Caco-2 (cell line): Measurements from ENCODE around the gene PPP2R3A. TPM values are rescaled to one million over a fixed set of nuclear protein-coding genes. Genes with fewer than 3 reads are reported as not detected.

Experiments
- BruUV-seq: library from RNA; stranded (reverse); fragments of 400-500 nt; replicated peaks from 2 replicates; lab custom pipeline; 2021; lab: Mats Ljungman, UMichigan
- CTCF ChIA-PET: fragments of 300-600 bp; sonication (Branson Sonifier 250); formaldehyde crosslinking; loops from one replicate; lab custom pipeline; 2022; ENCODE audit warnings: antibody characterized with exemption; lab: Charles Lee
- POLR2A ChIA-PET: fragments of 300-600 bp; sonication (Branson Sonifier 250); formaldehyde crosslinking; loops from one replicate; lab custom pipeline; 2022; ENCODE audit warnings: antibody characterized with exemption; lab: Charles Lee
- DNase-seq, 2 experiments: peaks; one replicate each; pipeline versions ENCODE4 v3.0.0 to v3.0.0-alpha.2; 2020 to 2022
- H3K27me3 ChIP-seq: replicated peaks from 2 replicates; pipeline ENCODE4 v1.6.0; 2011; ENCODE audit warnings: low read length; ENCODE audit not compliant: control insufficient read depth, insufficient read depth
- H3K36me3 ChIP-seq: 2 replicates; pipeline ENCODE4 v1.5.1; 2011; ENCODE audit warnings: low read length; ENCODE audit not compliant: control insufficient read depth, insufficient read depth
- H3K4me1 ChIP-seq: fragments of 250-450 bp; sonication (Bioruptor Pico); 2 replicates; pipeline ENCODE4 v1.5.1; 2020; ENCODE audit warnings: mild to moderate bottlenecking
- H3K4me3 ChIP-seq: 2 replicates; pipeline ENCODE4 v1.5.1; 2011; ENCODE audit warnings: low read depth, mild to moderate bottlenecking, control low read depth, low read length
- H3K9me3 ChIP-seq: fragments of 250-450 bp; sonication (Bioruptor Pico); 2 replicates; pipeline ENCODE4 v1.5.1; 2020; ENCODE audit warnings: mild to moderate bottlenecking, moderate library complexity
- H3K27ac Mint-ChIP-seq: one replicate; pipeline ENCODE4 v1.8.0; 2022; ENCODE audit warnings: mixed read lengths; ENCODE audit not compliant: unreplicated experiment
- H3K27me3 Mint-ChIP-seq: one replicate; pipeline ENCODE4 v1.8.0; 2022; ENCODE audit warnings: mixed read lengths; ENCODE audit not compliant: insufficient read depth, unreplicated experiment
- H3K36me3 Mint-ChIP-seq: one replicate; pipeline ENCODE4 v1.8.0; 2022; ENCODE audit warnings: mild to moderate bottlenecking, mixed read lengths; ENCODE audit not compliant: insufficient read depth, unreplicated experiment
- H3K4me1 Mint-ChIP-seq: one replicate; pipeline ENCODE4 v1.8.0; 2022; ENCODE audit warnings: low read depth, mixed read lengths; ENCODE audit not compliant: unreplicated experiment
- H3K4me3 Mint-ChIP-seq: one replicate; pipeline ENCODE4 v1.8.0; 2022; ENCODE audit warnings: mild to moderate bottlenecking, moderate library complexity, mixed read lengths; ENCODE audit not compliant: unreplicated experiment
- H3K9me3 Mint-ChIP-seq: one replicate; pipeline ENCODE4 v1.8.0; 2022; ENCODE audit warnings: mixed read lengths; ENCODE audit not compliant: unreplicated experiment
- intact Hi-C: fragments of 100-400 bp; cut with micrococcal nuclease; formaldehyde crosslinking; loops from one replicate; pipeline ENCODE4 v1.10.0; 2022; ENCODE audit not compliant: unreplicated experiment
- total RNA-seq: library from RNA; stranded (reverse); gene quantifications from 2 replicates; pipeline ENCODE4 v1.2.3, GENCODE V29; 2022
- TF ChIP-seq, protein P1 (sequence below), 2 experiments: fragments of 200-600 bp in 1 of 2; IDR thresholded peaks; 1 replicate in 1 of 2; 2 replicates in 1 of 2; pipeline versions ENCODE4 v1.5.1 to v1.8.0; 2011 to 2022; ENCODE audit warnings: antibody characterized with exemption in 1 of 2, control low read depth in 1 of 2, inconsistent platforms in 1 of 2, low read depth in 1 of 2, low read length in 1 of 2, mild to moderate bottlenecking in 1 of 2, moderate library complexity in 1 of 2; ENCODE audit not compliant: insufficient read depth in 1 of 2, severe bottlenecking in 1 of 2, unreplicated experiment in 1 of 2

The PPP2R3A gene
- total RNA-seq, 1 experiment from 2014 or later = 9.5 TPM

DNA sequence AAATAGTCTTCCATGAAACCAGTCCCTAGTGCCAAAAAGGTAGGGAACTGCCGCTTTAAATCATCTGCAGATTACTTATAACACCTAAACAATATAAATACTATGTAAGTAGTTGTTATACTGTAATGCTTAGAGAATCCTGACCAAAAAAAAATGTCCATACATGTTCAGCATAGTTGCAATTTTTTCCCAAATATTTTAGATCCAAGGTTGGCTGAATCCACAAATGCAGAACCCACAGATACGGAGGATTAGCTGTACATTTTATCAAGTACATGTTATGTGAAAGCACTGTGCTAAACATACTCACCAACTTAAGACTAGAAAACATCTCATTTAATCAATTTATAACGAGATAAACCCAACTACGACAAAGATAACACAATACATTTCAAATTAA, 221.3 kb downstream of the PPP2R3A start:
- BruUV-seq = no TSS peak
- Mint-ChIP-seq H3K27ac (no peak overlapping the region), H3K4me3 (no peak overlapping the region), H3K4me1 (peaks cover 27% of the 10 kb centered on the region), H3K9me3 (no peaks in the 10 kb centered on the region), H3K27me3 (no peaks in the 10 kb centered on the region), H3K36me3 (peaks cover 15% of the 10 kb centered on the region)
- Histone ChIP-seq H3K9me3 (no peaks in the 10 kb centered on the region), H3K4me1 (peaks cover 28% of the 10 kb centered on the region), H3K4me3 (no peak overlapping the region), H3K27me3 (no peaks in the 10 kb centered on the region), H3K36me3 (no peaks in the 10 kb centered on the region)
- ChIA-PET CTCF (no interaction called here), POLR2A (interaction anchor here (0.6 to 1.0 kb wide), 2 partner anchors 9 to 59 kb away, joined by 3 to 4 read pairs; partner anchors contain the start of gene MSL2)
- TF ChIP-seq, protein P1, sequence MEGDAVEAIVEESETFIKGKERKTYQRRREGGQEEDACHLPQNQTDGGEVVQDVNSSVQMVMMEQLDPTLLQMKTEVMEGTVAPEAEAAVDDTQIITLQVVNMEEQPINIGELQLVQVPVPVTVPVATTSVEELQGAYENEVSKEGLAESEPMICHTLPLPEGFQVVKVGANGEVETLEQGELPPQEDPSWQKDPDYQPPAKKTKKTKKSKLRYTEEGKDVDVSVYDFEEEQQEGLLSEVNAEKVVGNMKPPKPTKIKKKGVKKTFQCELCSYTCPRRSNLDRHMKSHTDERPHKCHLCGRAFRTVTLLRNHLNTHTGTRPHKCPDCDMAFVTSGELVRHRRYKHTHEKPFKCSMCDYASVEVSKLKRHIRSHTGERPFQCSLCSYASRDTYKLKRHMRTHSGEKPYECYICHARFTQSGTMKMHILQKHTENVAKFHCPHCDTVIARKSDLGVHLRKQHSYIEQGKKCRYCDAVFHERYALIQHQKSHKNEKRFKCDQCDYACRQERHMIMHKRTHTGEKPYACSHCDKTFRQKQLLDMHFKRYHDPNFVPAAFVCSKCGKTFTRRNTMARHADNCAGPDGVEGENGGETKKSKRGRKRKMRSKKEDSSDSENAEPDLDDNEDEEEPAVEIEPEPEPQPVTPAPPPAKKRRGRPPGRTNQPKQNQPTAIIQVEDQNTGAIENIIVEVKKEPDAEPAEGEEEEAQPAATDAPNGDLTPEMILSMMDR (IDR thresholded peaks at IDR 0.05; ENCODE audit: insufficient read depth in 1 of 2, low read depth in 1 of 2, low read length in 1 of 2, severe bottlenecking in 1 of 2, unreplicated experiment in 1 of 2) = no peak
- no peak for DNase-seq
- intact Hi-C loops = no loop called here

DNA sequence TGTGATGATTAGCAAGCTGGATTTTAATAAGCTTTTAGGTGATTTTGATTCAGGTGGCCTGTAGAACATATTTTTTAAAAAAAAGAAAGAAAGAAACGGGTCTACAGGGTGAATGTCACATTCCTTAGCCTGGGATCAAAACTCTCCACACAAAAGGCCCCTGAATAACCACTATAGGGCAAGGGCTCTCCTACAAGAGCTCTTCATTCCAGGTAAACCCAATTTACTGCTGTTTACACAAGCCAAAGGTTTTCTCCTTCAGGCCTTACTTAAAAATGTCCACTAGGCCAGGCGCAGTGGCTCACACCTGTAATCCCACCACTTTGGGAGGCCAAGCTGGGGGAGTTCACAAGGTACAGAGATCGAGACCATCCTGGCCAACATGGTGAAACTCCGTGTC, 222.3 kb downstream of the PPP2R3A start:
- Histone ChIP-seq H3K27me3 (no peaks in the 10 kb centered on the region), H3K4me1 (peaks cover 28% of the 10 kb centered on the region), H3K36me3 (no peaks in the 10 kb centered on the region), H3K9me3 (no peaks in the 10 kb centered on the region), H3K4me3 (no peak overlapping the region)
- H3K4me3 Mint-ChIP-seq = no peak overlapping the region
- H3K4me1 Mint-ChIP-seq = peaks cover 19% of the 10 kb centered on the region
- peaks cover 9% of the 10 kb centered on the region for H3K36me3 Mint-ChIP-seq
- no peaks in the 10 kb centered on the region for H3K27me3 Mint-ChIP-seq
- CTCF ChIA-PET = interaction anchor here (1.0 kb wide), 1 partner anchor 9 kb away, joined by 5 read pairs; the partner anchor contains the start of gene MSL2
- H3K27ac Mint-ChIP-seq = no peak overlapping the region
- POLR2A ChIA-PET = interaction anchor here (0.6 to 1.2 kb wide), 3 partner anchors 8 to 99 kb away, joined by 3 to 19 read pairs (median 16); partner anchors contain the start of gene MSL2
- H3K9me3 Mint-ChIP-seq = no peaks in the 10 kb centered on the region
- BruUV-seq = no TSS peak
- no peak for DNase-seq
- TF ChIP-seq, protein P1 (IDR thresholded peaks at IDR 0.05; ENCODE audit: insufficient read depth in 1 of 2, low read depth in 1 of 2, low read length in 1 of 2, severe bottlenecking in 1 of 2, unreplicated experiment in 1 of 2) = no peak
- intact Hi-C loops = no loop called here

- no peaks in the 10 kb centered on the region for H3K27me3 Mint-ChIP-seq
- TF ChIP-seq, protein P1 (IDR thresholded peaks at IDR 0.05; ENCODE audit: insufficient read depth in 1 of 2, low read depth in 1 of 2, low read length in 1 of 2, severe bottlenecking in 1 of 2, unreplicated experiment in 1 of 2) = no peak
- Histone ChIP-seq H3K27me3 (no peaks in the 10 kb centered on the region), H3K4me1 (peaks cover 28% of the 10 kb centered on the region), H3K36me3 (no peaks in the 10 kb centered on the region), H3K4me3 (no peak overlapping the region), H3K9me3 (no peaks in the 10 kb centered on the region)
- no peak for DNase-seq
- peaks cover 18% of the 10 kb centered on the region for H3K4me1 Mint-ChIP-seq
- no peaks in the 10 kb centered on the region for H3K9me3 Mint-ChIP-seq
- POLR2A ChIA-PET = no interaction called here
- intact Hi-C loops = no loop called here
- no peak overlapping the region for H3K4me3 Mint-ChIP-seq
- no TSS peak for BruUV-seq
- H3K36me3 Mint-ChIP-seq = peaks cover 14% of the 10 kb centered on the region
- CTCF ChIA-PET = no interaction called here
- no peak overlapping the region for H3K27ac Mint-ChIP-seq
Observed at GRCh38 chr3:136189043-136189442, 223.5 kb downstream of the PPP2R3A start.
